Fibroblast of lung (primary cell): ENCODE data around the gene CDH5. TPM values are rescaled to one million over a fixed set of nuclear protein-coding genes. Genes with fewer than 3 reads are reported as not detected.

ENCODE experiments used
- DNase-seq, 2 donors: peaks; one replicate each; pipeline versions ENCODE4 v3.0.0 to v3.0.0-alpha.2; 2010; ENCODE audit warnings: low read depth in 2 of 2
- H2AFZ ChIP-seq: 2 replicates; pipeline ENCODE4 v1.5.1; 2012; ENCODE audit warnings: low read length, control low read depth, inconsistent platforms
- H3K27ac ChIP-seq: 2 replicates; pipeline ENCODE4 v1.5.1; 2011; ENCODE audit warnings: low read length, control low read depth; ENCODE audit not compliant: insufficient read depth
- H3K27me3 ChIP-seq: 2 replicates; pipeline ENCODE4 v1.5.1; 2011; ENCODE audit warnings: mild to moderate bottlenecking, low read length; ENCODE audit not compliant: control insufficient read depth, insufficient read depth
- H3K36me3 ChIP-seq: 2 replicates; pipeline ENCODE4 v1.5.1; 2011; ENCODE audit warnings: low read length; ENCODE audit not compliant: control insufficient read depth, insufficient read depth
- H3K4me1 ChIP-seq: 2 replicates; pipeline ENCODE4 v1.5.1; 2011; ENCODE audit warnings: low read length; ENCODE audit not compliant: control insufficient read depth, insufficient read depth; ENCODE audit errors: extremely low read depth
- H3K4me2 ChIP-seq: 2 replicates; pipeline ENCODE4 v1.5.1; 2011; ENCODE audit warnings: low read length, control low read depth; ENCODE audit not compliant: insufficient read depth; ENCODE audit errors: extremely low read depth
- H3K4me3 ChIP-seq, 4 experiments: fragments of 200-600 bp in 1 of 4; sonication (generic) in 1 of 4; replicated peaks in 1 of 4; 2 replicates each; pipeline ENCODE4 v1.5.1; 2011 to 2016; ENCODE audit warnings: low read length in 4 of 4, low read depth in 3 of 4, mild to moderate bottlenecking in 3 of 4, control low read depth in 2 of 4, inconsistent platforms in 1 of 4, mixed read lengths in 1 of 4; ENCODE audit not compliant: insufficient read depth in 1 of 4; ENCODE audit errors: control extremely low read depth in 1 of 4
- H3K79me2 ChIP-seq: 2 replicates; pipeline ENCODE4 v1.5.1; 2012; ENCODE audit warnings: mild to moderate bottlenecking, low read length, inconsistent platforms; ENCODE audit not compliant: control insufficient read depth, insufficient read depth
- H3K9ac ChIP-seq: 2 replicates; pipeline ENCODE4 v1.5.1; 2011; ENCODE audit warnings: mild to moderate bottlenecking, low read length, control low read depth; ENCODE audit not compliant: insufficient read depth
- H3K9me3 ChIP-seq: 2 replicates; pipeline ENCODE4 v1.5.1; 2012; ENCODE audit warnings: low read depth, low read length; ENCODE audit not compliant: control insufficient read depth, insufficient read depth
- H4K20me1 ChIP-seq: 2 replicates; pipeline ENCODE4 v1.5.1; 2011; ENCODE audit warnings: low read length; ENCODE audit not compliant: control insufficient read depth, insufficient read depth; ENCODE audit errors: extremely low read depth
- CTCF ChIP-seq, 2 donors: IDR thresholded peaks in 1 of 2; conservative IDR thresholded peaks in 1 of 2; 1 replicate in 1 of 2; 2 replicates in 1 of 2; pipeline ENCODE4 v1.5.1; 2011 to 2012; ENCODE audit warnings: low read length in 2 of 2, control low read depth in 1 of 2, inconsistent platforms in 1 of 2, low read depth in 1 of 2, mild to moderate bottlenecking in 1 of 2
- EZH2 ChIP-seq: IDR thresholded peaks from 2 replicates; pipeline ENCODE4 v1.5.1; 2012; ENCODE audit warnings: low read length, control low read depth, mild to moderate bottlenecking; ENCODE audit errors: missing control alignments
- polyA plus RNA-seq, 2 donors: library from polyadenylated mRNA; depleted of rRNA in 1 of 2; stranded (reverse) in 1 of 2; unstranded in 1 of 2; fragments of >200 nt; gene quantifications; 2 replicates each; pipeline ENCODE4 v1.2.1, GENCODE V29; 2011 to 2012; ENCODE audit warnings: missing spikeins in 1 of 2
- total RNA-seq: library from RNA; depleted of rRNA; stranded (reverse); fragments of >200 nt; gene quantifications from 2 replicates; pipeline ENCODE4 v1.2.1, GENCODE V29; 2014

The CDH5 gene
- total and polyA plus RNA-seq, 2 donors (not counting 1 experiment from before 2014, with no cell fraction given): 0.02 TPM; not detected in 1

- TF ChIP-seq CTCF (conservative IDR thresholded peaks at IDR 0.05 in 1 of 2, IDR thresholded peaks at IDR 0.05 in 1 of 2; ENCODE audit: low read depth in 1 of 2, low read length in 2 of 2): no peak
- no peak for TF ChIP-seq EZH2
- peaks cover 5% of the 10 kb centered on the region for H3K4me1 ChIP-seq
- peak; percentile 59 to 88 for DNase-seq
- H3K4me3 ChIP-seq: peak overlapping the region in 1 of 4 experiments; percentile 23
- H3K36me3 ChIP-seq: no peaks in the 10 kb centered on the region
- peak overlapping the region; percentile 26 for H3K27ac ChIP-seq
- no peaks in the 10 kb centered on the region for H3K79me2 ChIP-seq
- H2AFZ ChIP-seq: peak overlapping the region; percentile 69
- H3K9ac ChIP-seq: no peak overlapping the region
- H4K20me1 ChIP-seq: no peaks in the 10 kb centered on the region
- no peaks in the 10 kb centered on the region for H3K9me3 ChIP-seq
- H3K27me3 ChIP-seq: peaks cover 5% of the 10 kb centered on the region
- H3K4me2 ChIP-seq: peak overlapping the region; percentile 23
Measured at GRCh38 chr16:66408163-66409048, 41.9 kb downstream of the CDH5 start.

DNA sequence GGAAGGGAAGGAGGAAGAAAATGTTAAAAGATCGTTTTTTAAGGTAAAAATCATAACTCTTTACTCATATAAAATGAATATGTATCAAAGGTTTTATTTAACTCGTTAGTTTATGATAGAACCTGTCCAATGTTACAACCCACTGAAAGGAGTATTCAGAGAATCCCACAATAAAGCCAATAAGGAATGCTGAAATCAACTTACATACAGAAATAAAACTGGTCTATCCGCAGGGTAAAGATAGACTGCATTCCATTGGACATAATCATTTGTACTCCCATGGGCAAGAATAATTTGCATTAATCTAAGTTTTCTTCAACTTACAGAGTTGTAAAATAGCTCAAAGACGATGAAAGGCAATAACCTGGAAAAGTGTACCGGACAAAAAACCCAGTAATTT lies 42.7 kb downstream of the CDH5 start:
- peaks cover 5% of the 10 kb centered on the region for H3K4me1 ChIP-seq
- H3K4me3 ChIP-seq: no peak overlapping the region
- H2AFZ ChIP-seq: no peak overlapping the region
- no peak overlapping the region for H3K9ac ChIP-seq
- H3K9me3 ChIP-seq: no peaks in the 10 kb centered on the region
- no peaks in the 10 kb centered on the region for H3K36me3 ChIP-seq
- no peak overlapping the region for H3K27ac ChIP-seq
- TF ChIP-seq EZH2 (no peak), CTCF (conservative IDR thresholded peaks at IDR 0.05 in 1 of 2, IDR thresholded peaks at IDR 0.05 in 1 of 2; ENCODE audit: low read depth in 1 of 2, low read length in 2 of 2) (no peak)
- H3K27me3 ChIP-seq: peaks cover 5% of the 10 kb centered on the region
- no peaks in the 10 kb centered on the region for H4K20me1 ChIP-seq
- H3K79me2 ChIP-seq: no peaks in the 10 kb centered on the region
- DNase-seq: peak; percentile 51 to 89
- peak overlapping the region; percentile 23 for H3K4me2 ChIP-seq

- H3K9me3 ChIP-seq: no peaks in the 10 kb centered on the region
- H3K27ac ChIP-seq: no peak overlapping the region
- TF ChIP-seq EZH2 (no peak), CTCF (conservative IDR thresholded peaks at IDR 0.05 in 1 of 2, IDR thresholded peaks at IDR 0.05 in 1 of 2; ENCODE audit: low read depth in 1 of 2, low read length in 2 of 2) (no peak)
- no peaks in the 10 kb centered on the region for H3K79me2 ChIP-seq
- no peak for DNase-seq
- H3K4me2 ChIP-seq: no peak overlapping the region
- no peak overlapping the region for H2AFZ ChIP-seq
- peaks cover 4% of the 10 kb centered on the region for H3K4me1 ChIP-seq
- no peak overlapping the region for H3K9ac ChIP-seq
- no peaks in the 10 kb centered on the region for H3K36me3 ChIP-seq
- no peak overlapping the region for H3K4me3 ChIP-seq
- no peaks in the 10 kb centered on the region for H4K20me1 ChIP-seq
- H3K27me3 ChIP-seq: no peaks in the 10 kb centered on the region
Measured at GRCh38 chr16:66412182-66412581, 45.7 kb downstream of the CDH5 start.
